H9 (cell line): Measurements from ENCODE around the gene CACNA2D3. TPM values are rescaled to one million over a fixed set of nuclear protein-coding genes. Genes with fewer than 3 reads are reported as not detected.

Source experiments
- DNase-seq: peaks from one replicate; pipeline ENCODE4 v3.0.0-alpha.2; 2017
- H2AFZ ChIP-seq: one replicate; pipeline ENCODE4 v1.6.1; 2013; ENCODE audit warnings: mild to moderate bottlenecking, low read length, control low read depth, moderate library complexity
- H2AK5ac ChIP-seq: 2 replicates; pipeline ENCODE4 v1.6.1; 2013; ENCODE audit warnings: low read length, control low read depth, mixed read lengths; ENCODE audit not compliant: insufficient read length
- H2BK120ac ChIP-seq: one replicate; pipeline ENCODE4 v1.6.1; 2013; ENCODE audit warnings: low read depth, mild to moderate bottlenecking, low read length, control low read depth, inconsistent platforms; ENCODE audit not compliant: poor library complexity, severe bottlenecking
- H2BK12ac ChIP-seq: 2 replicates; pipeline ENCODE4 v1.6.1; 2013; ENCODE audit warnings: low read length, control low read depth, mixed read lengths, low read depth; ENCODE audit not compliant: insufficient read length
- H2BK15ac ChIP-seq: 2 replicates; pipeline ENCODE4 v1.6.1; 2013; ENCODE audit warnings: low read depth, low read length, control low read depth
- H2BK20ac ChIP-seq: one replicate; pipeline ENCODE4 v1.6.1; 2013; ENCODE audit warnings: low read depth, mild to moderate bottlenecking, low read length, control low read depth, inconsistent platforms; ENCODE audit not compliant: poor library complexity, severe bottlenecking
- H2BK5ac ChIP-seq: 2 replicates; pipeline ENCODE4 v1.6.1; 2013; ENCODE audit warnings: low read length, control low read depth, mixed read lengths; ENCODE audit not compliant: insufficient read length
- H3K14ac ChIP-seq: 2 replicates; pipeline ENCODE4 v1.6.1; 2013; ENCODE audit warnings: low read length, control low read depth; ENCODE audit not compliant: insufficient read depth
- H3K18ac ChIP-seq: 2 replicates; pipeline ENCODE4 v1.6.1; 2013; ENCODE audit warnings: low read depth, mild to moderate bottlenecking, mixed read lengths, low read length, control low read depth; ENCODE audit not compliant: insufficient read length
- H3K23ac ChIP-seq: 2 replicates; pipeline ENCODE4 v1.6.1; 2013; ENCODE audit warnings: low read length, control low read depth, mixed read lengths, low read depth; ENCODE audit not compliant: insufficient read length
- H3K23me2 ChIP-seq: 2 replicates; pipeline ENCODE4 v1.6.1; 2013; ENCODE audit warnings: low read depth, mild to moderate bottlenecking, mixed read lengths, low read length, control low read depth; ENCODE audit not compliant: insufficient read length, poor library complexity, severe bottlenecking
- H3K27ac ChIP-seq: 2 replicates; pipeline ENCODE4 v1.5.1; 2013; ENCODE audit warnings: low read length, control low read depth, mixed read lengths, low read depth; ENCODE audit not compliant: insufficient read length
- H3K27me3 ChIP-seq: 2 replicates; pipeline ENCODE4 v1.6.1; 2013; ENCODE audit warnings: low read length, control low read depth, inconsistent platforms; ENCODE audit not compliant: insufficient read depth
- H3K4ac ChIP-seq: 2 replicates; pipeline ENCODE4 v1.6.1; 2013; ENCODE audit warnings: low read depth, mild to moderate bottlenecking, control low read depth, inconsistent platforms, low read length, moderate library complexity
- H3K4me1 ChIP-seq: 2 replicates; pipeline ENCODE4 v1.6.1; 2013; ENCODE audit warnings: low read length, control low read depth, inconsistent platforms; ENCODE audit not compliant: insufficient read depth
- H3K4me2 ChIP-seq: 2 replicates; pipeline ENCODE4 v1.6.1; 2013; ENCODE audit warnings: low read length, control low read depth, mixed read lengths; ENCODE audit not compliant: insufficient read length, insufficient read depth
- H3K56ac ChIP-seq: 2 replicates; pipeline ENCODE4 v1.6.1; 2013; ENCODE audit warnings: low read depth, mild to moderate bottlenecking, mixed read lengths, low read length, control low read depth; ENCODE audit not compliant: insufficient read length
- H3K79me1 ChIP-seq: 2 replicates; pipeline ENCODE4 v1.6.1; 2013; ENCODE audit warnings: low read depth, mild to moderate bottlenecking, moderate library complexity, low read length, control low read depth, inconsistent platforms; ENCODE audit not compliant: insufficient read depth, poor library complexity, severe bottlenecking
- H3K79me2 ChIP-seq: 2 replicates; pipeline ENCODE4 v1.6.1; 2013; ENCODE audit warnings: low read length, control low read depth, inconsistent platforms; ENCODE audit not compliant: insufficient read depth
- H3K9ac ChIP-seq: 2 replicates; pipeline ENCODE4 v1.6.1; 2013; ENCODE audit warnings: low read length, control low read depth, mixed read lengths; ENCODE audit not compliant: insufficient read length; ENCODE audit errors: extremely low read depth
- H3K9me3 ChIP-seq: one replicate; pipeline ENCODE4 v1.6.1; 2013; ENCODE audit warnings: low read depth, low read length, inconsistent platforms; ENCODE audit not compliant: control insufficient read depth
- H3T11ph ChIP-seq: one replicate; pipeline ENCODE4 v1.6.1; 2013; ENCODE audit warnings: mild to moderate bottlenecking, low read length, control low read depth, inconsistent platforms
- H4K20me1 ChIP-seq: one replicate; pipeline ENCODE4 v1.6.1; 2013; ENCODE audit not compliant: control insufficient read depth, insufficient read length, insufficient read depth
- H4K5ac ChIP-seq: 2 replicates; pipeline ENCODE4 v1.6.1; 2013; ENCODE audit warnings: low read depth, mild to moderate bottlenecking, mixed read lengths, low read length, control low read depth; ENCODE audit not compliant: insufficient read length
- H4K8ac ChIP-seq: replicated peaks from 2 replicates; pipeline ENCODE4 v1.6.1; 2013; ENCODE audit warnings: low read length, control low read depth, mixed read lengths, low read depth; ENCODE audit not compliant: insufficient read length
- H4K91ac ChIP-seq: 2 replicates; pipeline ENCODE4 v1.6.1; 2013; ENCODE audit warnings: low read depth, mild to moderate bottlenecking, moderate library complexity, mixed read lengths, low read length, control low read depth; ENCODE audit not compliant: insufficient read length
- H3K27ac Mint-ChIP-seq, 3 experiments: 2 replicates in 2 of 3; 3 replicates in 1 of 3; pipeline ENCODE4 v1.8.0; 2020 to 2021; ENCODE audit warnings: mixed read lengths in 3 of 3, mild to moderate bottlenecking in 1 of 3, moderate library complexity in 1 of 3
- H3K27me3 Mint-ChIP-seq: 2 replicates; pipeline ENCODE4 v1.8.0; 2021; ENCODE audit warnings: low read depth, mild to moderate bottlenecking, moderate library complexity, mixed read lengths
- H3K36me3 Mint-ChIP-seq, 3 experiments: 2 replicates in 2 of 3; 3 replicates in 1 of 3; pipeline ENCODE4 v1.8.0; 2020 to 2021; ENCODE audit warnings: low read depth in 3 of 3, mixed read lengths in 3 of 3; ENCODE audit not compliant: insufficient read depth in 1 of 3
- H3K4me1 Mint-ChIP-seq, 2 experiments: 2 replicates each; pipeline ENCODE4 v1.8.0; 2020; ENCODE audit warnings: mixed read lengths in 2 of 2
- H3K4me3 Mint-ChIP-seq, 2 experiments: 2 replicates in 1 of 2; 3 replicates in 1 of 2; pipeline ENCODE4 v1.8.0; 2020 to 2021; ENCODE audit warnings: mild to moderate bottlenecking in 2 of 2, mixed read lengths in 2 of 2, moderate library complexity in 1 of 2
- H3K9me3 Mint-ChIP-seq, 2 experiments: 2 replicates in 1 of 2; 3 replicates in 1 of 2; pipeline ENCODE4 v1.8.0; 2020; ENCODE audit warnings: mild to moderate bottlenecking in 2 of 2, mixed read lengths in 2 of 2, moderate library complexity in 1 of 2
- CTCF ChIP-seq: fragments of 200-600 bp; sonication (generic); conservative IDR thresholded peaks from 3 replicates; pipeline ENCODE4 v1.8.0; 2021; ENCODE audit warnings: antibody characterized with exemption, mild to moderate bottlenecking
- WGBS: extraction: QIAGEN DNeasy Blood & Tissue Kit; methylation state at CpG from one replicate; pipeline ENCODE4 v1.1.7; 2013; ENCODE audit warnings: missing lambda C conversion rate, low lambda C conversion rate, mixed read lengths; ENCODE audit not compliant: insufficient read length; ENCODE audit errors: extremely low coverage; 5-methylcytosine and 5-hydroxymethylcytosine counted together
- total RNA-seq: library from RNA; stranded (reverse); gene quantifications from 2 replicates; pipeline ENCODE4 v1.2.1, GENCODE V29; 2021

CACNA2D3 gene
- total RNA-seq, 1 experiment from 2014 or later = 3.2 TPM

- WGBS = no CpG with 5 or more reads among the region's 5 CpGs
Observed at GRCh38 chr3:54355800-54356199, 233.4 kb downstream of the CACNA2D3 start.

More at GRCh38 chr3:54355800-54356199, 233.4 kb downstream of the CACNA2D3 start:
- H3K23me2 ChIP-seq = no peaks in the 10 kb centered on the region
- H4K20me1 ChIP-seq = no peaks in the 10 kb centered on the region
- Mint-ChIP-seq H3K27ac (no peak overlapping the region), H3K27me3 (no peaks in the 10 kb centered on the region), H3K9me3 (no peaks in the 10 kb centered on the region; a peak in 1 of 5 replicates), H3K4me3 (no peak overlapping the region), H3K36me3 (no peaks in the 10 kb centered on the region), H3K4me1 (peaks cover 11 to 15% of the 10 kb centered on the region in 2 experiments)
- H3K9me3 ChIP-seq = no peaks in the 10 kb centered on the region
- no peaks in the 10 kb centered on the region for H3K79me2 ChIP-seq
- H3K4ac ChIP-seq = no peak overlapping the region
- H4K8ac ChIP-seq = no peak overlapping the region
- H3T11ph ChIP-seq = no peak overlapping the region
- no peak overlapping the region for H2AK5ac ChIP-seq
- no peak overlapping the region for H3K14ac ChIP-seq
- H3K9ac ChIP-seq = no peak overlapping the region
- H2AFZ ChIP-seq = no peak overlapping the region
- H3K4me2 ChIP-seq = no peak overlapping the region
- H3K27ac ChIP-seq = no peak overlapping the region
- H3K23ac ChIP-seq = no peak overlapping the region
- H4K5ac ChIP-seq = no peak overlapping the region
- H3K18ac ChIP-seq = peak overlapping the region; percentile 9
- no peak overlapping the region for H3K56ac ChIP-seq
- TF ChIP-seq CTCF = no peak
- no peaks in the 10 kb centered on the region for H3K4me1 ChIP-seq
- H4K91ac ChIP-seq = no peak overlapping the region
- no peak overlapping the region for H2BK20ac ChIP-seq
- H2BK15ac ChIP-seq = no peak overlapping the region
- no peak overlapping the region for H2BK5ac ChIP-seq
- H3K79me1 ChIP-seq = no peaks in the 10 kb centered on the region
- no peak overlapping the region for H2BK12ac ChIP-seq
- no peak overlapping the region for H2BK120ac ChIP-seq
- DNase-seq = no peak
- no peaks in the 10 kb centered on the region for H3K27me3 ChIP-seq
